ENCODE measurements around the gene TECPR2. TPM values are rescaled to one million over a fixed set of nuclear protein-coding genes. Genes with fewer than 3 reads are reported as not detected.
"Not testable (repeated sequence)": the region's sequence is repeated elsewhere in the genome, so short reads cannot be mapped to it uniquely, and the experiment has no call there.

TECPR2 gene
- total RNA-seq, 1 donor from 2014 or later: 8.6 TPM

DNA sequence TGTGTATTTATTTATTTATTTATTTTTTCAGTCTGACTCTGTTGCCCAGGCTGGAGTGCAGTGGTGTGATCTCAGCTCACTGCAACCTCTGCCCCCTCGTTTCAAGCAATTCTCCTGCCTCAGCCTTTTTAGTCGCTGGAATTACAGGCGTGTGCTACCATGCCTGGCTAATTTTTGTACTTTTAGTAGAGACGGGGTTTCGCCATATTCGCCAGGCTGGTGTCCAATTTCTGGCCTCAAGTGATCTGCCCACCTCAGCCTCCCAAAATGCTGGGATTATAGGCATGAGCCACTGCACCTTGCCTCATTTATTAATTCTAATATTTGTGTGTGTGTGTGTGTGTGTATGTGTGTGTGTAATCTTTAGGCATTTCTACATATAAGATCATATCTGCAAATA lies 33.4 kb upstream of the TECPR2 start:
- FAIRE-seq; DNase-seq (ENCODE audit: low spot score in 2 of 2): not testable (repeated sequence)

DNA sequence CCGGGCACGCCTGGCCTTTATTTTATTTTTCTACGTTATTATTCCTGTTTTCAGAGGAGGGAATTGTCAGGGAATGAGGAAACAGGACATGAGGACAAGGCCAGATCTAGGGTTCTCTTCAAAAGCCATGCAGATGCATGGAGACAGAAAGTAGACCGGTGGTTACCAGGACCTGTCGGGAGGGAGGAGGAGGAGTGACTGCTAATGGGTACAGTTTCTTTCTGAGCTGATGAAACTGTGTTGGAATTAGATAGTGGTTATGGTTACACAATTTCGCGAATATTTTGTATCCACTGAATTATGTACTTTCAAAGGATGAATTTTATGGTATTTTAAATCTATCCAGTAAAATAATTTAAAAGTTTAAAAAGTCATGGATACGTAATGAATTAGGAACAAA lies 31.9 kb upstream of the TECPR2 start:
- DNase-seq (ENCODE audit: low spot score in 2 of 2) (no peak), FAIRE-seq (no peak)

DNA sequence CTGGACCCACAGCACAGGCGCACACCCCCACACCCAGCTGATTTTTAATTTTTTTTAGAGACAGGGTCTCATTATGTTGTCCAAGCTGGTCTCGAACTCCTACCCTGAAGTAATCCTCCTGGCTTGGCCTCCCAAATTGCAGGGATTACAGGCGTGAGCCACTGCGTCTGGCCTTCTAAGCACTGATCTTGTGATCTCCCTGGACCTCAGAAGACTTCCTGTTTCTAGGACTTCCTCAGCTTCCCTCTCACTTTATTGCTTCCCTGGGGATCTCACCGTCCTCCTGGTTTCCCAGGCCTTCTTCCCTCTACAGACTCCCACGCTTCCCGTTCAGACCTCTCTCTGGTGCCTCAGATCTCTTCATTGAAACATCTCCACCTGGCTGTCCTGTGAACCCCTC lies 29.4 kb upstream of the TECPR2 start:
- no peak for DNase-seq (ENCODE audit: low spot score in 2 of 2)
- FAIRE-seq: no peak

DNA sequence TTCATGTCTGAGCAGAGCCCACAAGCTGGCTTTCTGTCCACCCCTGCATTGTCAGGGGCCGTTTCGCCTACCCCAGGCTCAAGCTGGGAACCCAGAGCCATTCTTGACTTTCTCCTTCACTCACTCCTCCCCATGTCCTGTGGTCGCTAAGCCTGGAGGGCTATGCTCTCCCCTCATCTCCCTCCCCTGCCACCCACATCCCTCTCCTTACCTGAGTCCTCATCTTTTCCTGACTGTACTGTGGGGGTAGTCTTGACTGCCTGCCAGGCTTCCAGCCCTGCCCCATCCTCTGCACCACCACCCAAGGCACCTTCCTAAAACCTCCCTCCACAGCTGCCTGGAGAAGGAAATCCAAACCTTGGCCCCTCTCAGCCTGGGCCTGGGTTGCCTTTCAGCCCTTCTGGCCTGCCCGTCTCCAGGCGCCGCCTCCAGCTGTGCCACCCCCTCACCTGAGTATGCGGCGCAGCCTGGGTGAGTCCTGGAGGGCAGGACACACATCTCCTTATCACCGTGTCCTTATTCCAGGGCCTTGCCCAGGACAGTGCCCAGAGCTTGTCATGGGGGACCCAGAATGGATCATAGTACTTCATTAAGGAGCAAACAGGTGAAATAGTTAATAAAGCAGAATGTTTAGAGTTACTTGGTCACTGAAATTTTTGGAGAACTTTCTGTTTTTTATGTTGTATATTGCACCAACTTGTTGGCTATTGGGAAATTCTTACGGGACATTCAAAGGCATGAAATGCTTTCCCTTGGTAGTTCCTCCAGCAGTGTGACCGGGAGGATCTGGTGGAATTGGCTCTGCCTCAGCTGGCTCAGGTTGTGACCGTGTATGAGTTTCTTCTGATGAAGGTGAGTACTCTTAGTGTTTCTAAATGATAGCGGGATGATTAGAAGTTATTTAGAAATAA lies 28.7 kb upstream of the TECPR2 start:
- FAIRE-seq (no peak), DNase-seq (ENCODE audit: low spot score in 2 of 2) (no peak)

DNA sequence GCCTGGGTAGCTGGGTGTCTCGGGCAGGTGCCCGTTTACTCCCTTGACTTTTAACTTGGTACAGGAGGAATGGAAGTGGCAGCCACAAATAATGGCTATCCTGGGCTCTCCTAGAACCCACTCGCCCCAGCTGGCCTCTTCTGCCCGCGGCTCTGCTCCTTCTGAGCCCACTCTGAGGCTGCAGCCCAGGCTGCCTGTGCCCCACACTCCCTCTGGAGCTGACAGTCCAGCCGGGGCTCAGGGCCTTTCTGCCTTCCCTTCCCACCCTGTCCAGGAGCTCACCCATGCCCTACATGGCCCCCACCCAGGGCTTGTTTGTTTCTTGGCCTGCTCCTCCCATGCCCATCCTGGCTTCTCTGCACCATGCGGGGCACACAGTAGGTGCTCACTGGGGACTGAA lies 27.6 kb upstream of the TECPR2 start:
- no peak for FAIRE-seq
- no peak for DNase-seq (ENCODE audit: low spot score in 2 of 2)

DNA sequence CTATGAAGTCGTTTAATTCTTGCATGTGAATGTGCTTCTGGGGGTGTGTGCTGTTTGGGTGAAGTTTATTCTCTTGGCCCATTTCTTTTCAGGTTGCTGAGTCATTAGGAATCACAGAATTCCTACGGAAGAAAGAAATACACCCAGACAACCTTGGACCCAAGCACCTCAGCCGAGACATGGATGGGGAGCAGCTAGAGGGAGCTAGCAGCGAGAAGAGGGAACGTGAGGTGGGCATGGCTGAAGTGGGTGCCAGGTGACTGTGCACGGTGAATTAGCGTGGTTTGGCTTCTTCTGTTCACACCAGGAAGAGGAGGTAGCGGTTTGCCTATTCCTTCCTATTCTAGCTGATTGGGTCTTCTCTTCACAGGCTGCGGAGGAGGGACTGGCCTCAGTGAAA lies 24.0 kb upstream of the TECPR2 start:
- FAIRE-seq: no peak
- no peak for DNase-seq (ENCODE audit: low spot score in 2 of 2)

DNA sequence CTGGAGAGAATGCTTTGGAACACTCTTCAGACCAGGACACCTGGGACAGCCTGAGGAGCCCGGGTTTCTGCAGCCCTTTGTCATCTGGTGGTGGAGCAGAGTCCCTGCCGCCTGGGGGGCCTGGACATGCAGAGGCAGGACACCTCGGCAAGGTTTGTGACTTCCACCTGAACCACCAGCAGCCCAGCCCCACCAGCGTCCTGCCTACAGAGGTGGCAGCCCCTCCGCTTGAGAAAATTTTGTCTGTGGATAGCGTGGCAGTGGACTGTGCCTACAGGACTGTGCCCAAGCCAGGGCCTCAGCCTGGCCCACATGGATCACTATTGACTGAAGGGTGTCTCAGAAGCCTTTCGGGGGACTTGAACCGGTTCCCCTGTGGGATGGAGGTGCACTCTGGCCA lies 21.2 kb upstream of the TECPR2 start:
- FAIRE-seq (no peak), DNase-seq (ENCODE audit: low spot score in 2 of 2) (no peak)

DNA sequence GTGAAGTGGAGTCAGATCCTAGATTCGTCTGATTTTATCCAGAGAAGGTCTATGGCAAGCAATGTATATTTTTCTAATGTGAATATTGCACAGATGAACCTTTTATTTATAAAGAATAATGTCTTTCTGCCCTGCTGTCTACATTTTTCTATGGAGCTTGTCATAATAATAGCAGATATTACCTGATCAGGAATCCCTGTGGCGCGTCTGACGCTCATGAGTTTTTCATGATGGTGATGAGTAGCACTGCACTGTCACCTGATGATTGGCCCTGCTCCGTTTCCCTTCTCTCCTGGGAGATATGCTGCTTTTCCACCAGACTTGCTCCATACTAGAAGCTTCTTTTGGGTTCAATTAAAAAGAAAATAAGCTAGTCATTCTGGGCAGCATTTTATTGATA lies 20.5 kb upstream of the TECPR2 start:
- no peak for DNase-seq (ENCODE audit: low spot score in 2 of 2)
- no peak for FAIRE-seq

DNA sequence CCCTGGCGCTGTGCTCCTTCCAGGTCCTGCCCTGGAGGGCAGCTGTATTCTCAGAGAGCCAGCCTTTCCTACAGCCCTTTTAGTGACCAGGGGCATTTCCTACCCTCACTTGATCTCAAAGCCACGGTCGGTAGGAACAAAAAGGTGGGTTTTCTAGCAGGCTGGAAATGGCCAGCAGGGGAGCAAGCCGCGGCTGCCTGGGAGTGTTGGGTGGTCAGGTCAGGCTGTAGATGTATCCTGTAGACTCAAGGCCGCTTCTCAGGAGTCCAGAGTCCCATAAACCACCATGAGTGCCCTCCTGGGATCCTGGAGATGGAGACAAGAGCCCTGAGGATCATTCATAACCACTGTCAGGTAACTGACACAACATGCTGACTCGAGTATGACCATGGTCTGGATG lies 18.7 kb upstream of the TECPR2 start:
- no peak for FAIRE-seq

DNA sequence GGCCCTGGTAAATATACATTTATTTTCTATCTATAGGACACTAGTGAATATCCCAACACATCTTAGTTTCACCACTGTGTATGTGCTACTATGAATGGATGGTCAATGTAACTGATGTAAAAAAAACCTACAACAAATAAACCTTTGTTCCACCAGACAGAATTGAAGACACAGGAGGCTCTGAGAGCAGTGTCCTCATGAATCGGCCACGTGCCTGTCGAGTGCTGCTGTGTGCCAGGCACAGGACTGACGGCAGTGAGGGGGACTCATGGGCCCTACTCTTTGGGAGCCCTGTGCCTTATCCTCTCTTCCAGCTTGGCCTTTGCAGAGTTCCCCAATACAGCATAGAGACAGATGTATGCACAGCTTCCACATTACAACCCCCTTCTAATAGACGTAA lies 18.3 kb upstream of the TECPR2 start:
- FAIRE-seq (peak; percentile 90), DNase-seq (ENCODE audit: low spot score in 2 of 2) (no peak)

More for the DNA sequence above, 18.7 kb upstream of the TECPR2 start:
- no peak for DNase-seq (ENCODE audit: low spot score in 2 of 2)

DNA sequence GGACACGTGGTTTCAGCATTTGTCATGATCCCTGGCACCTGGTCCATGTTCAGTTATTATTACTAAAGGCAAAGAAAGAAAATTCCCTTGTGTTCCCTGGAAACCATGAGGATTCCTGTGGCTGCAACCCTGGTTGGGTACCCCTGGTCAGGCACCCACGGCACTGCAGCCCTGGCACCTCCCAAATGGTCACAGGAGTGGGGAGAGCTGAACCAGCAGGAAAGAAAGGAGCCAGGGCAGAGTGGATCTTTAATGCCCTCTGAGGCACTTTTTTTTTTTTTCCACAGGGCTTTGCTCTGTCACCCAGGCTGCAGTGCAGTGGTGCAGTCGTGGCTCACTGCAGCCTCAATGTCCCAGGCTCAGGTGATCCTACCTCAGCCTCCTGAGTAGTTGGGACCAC lies 17.5 kb upstream of the TECPR2 start:
- DNase-seq (ENCODE audit: low spot score in 2 of 2) (no peak), FAIRE-seq (no peak)

DNA sequence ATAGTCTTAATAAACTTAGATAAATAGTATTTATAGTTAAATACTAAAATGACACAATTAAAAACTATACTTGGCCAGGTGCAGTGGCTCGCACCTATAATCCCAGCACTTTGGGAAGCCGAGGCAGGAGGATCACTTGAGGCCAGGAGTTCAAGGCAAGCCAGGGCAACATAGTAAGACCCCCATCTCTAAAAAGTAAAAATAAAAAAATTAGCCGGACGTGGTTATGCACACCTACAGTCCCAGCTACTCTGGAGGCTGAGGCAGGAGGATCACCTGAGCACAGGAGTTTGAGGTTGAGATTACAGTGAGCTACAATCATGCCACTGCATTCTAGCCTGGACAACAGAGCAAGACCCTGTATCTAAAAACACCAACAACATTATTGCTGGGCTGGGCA lies 16.1 kb upstream of the TECPR2 start:
- FAIRE-seq (no peak), DNase-seq (ENCODE audit: low spot score in 2 of 2) (no peak)

DNA sequence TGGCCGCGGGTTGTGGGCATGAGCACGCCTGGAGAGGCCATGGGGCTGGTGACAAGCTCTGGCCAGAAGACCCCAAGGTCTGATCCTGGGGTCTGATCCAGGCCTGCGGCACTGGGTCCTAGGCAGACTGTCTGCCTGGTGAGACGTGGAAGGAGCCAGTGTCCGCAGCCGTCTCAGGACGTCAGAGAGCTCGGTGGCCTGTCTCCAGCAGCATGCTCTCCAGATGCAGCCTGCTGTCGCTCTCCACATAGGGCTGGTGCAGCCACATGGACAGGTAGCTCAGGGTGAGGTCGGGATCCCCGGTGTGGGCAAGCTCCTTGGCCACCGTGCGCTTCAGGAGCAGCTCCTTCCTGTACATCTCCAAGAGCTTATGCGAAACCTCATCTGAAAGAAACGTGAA lies 14.4 kb upstream of the TECPR2 start:
- no peak for FAIRE-seq
- no peak for DNase-seq (ENCODE audit: low spot score in 2 of 2)

DNA sequence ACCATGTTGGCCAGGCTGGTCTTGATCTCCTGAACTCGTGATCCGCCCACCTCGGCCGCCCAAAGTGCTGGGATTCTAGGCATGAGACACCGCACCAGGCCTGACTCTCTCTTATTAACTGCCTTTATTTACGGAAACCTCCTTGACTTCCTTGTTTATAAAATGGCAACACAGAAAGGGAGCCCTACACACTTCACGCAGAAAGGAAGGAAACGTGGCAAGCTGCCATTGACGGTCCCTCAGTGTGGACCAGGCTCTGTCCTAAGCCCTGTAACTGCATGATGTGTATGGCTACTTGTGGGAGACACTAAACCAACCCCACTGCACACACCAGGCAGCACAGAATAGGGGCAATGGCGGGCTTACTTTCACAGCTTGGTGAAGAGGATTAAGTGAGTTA lies 11.7 kb upstream of the TECPR2 start:
- FAIRE-seq: no peak
- DNase-seq (ENCODE audit: low spot score in 2 of 2): no peak

DNA sequence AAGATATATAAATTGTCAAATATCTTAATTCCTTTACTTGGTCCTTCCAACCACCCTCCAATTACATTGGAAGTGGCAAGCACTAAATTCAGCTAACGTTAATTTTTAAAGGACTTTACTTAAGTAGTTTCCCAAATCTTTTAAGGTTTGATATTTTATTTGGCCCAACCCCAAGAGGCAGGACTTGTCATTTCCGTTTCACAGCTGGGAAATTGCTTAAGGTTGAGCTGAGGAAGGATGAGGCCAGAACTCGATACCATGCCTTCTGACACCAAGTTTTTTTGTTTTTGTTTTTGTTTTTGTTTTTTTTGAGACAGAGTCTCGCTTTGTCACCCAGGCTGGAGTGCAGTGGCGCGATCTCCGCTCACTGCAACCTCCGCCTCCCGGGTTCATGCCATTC lies 11.1 kb upstream of the TECPR2 start:
- DNase-seq (ENCODE audit: low spot score in 2 of 2); FAIRE-seq: not testable (repeated sequence)

DNA sequence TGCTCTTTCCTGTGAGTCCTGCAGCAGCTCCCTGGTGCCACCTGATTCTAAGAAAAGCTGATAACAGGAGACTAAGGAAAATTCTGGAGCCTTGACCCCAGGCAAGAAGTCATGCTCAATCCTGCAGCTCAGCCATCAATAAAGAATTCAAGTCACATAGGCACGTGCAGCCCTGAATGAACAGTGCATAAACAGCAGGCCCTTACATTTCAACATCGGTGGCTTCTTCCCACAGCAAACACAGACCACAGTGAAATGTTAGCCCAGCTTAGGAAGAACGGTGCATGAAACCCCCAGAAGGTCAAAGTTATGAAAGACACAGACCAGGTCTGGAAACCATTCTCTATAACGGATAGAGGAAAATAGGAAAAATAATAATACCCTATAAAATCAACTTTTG lies 10.5 kb upstream of the TECPR2 start:
- no peak for DNase-seq (ENCODE audit: low spot score in 2 of 2)
- FAIRE-seq: no peak

DNA sequence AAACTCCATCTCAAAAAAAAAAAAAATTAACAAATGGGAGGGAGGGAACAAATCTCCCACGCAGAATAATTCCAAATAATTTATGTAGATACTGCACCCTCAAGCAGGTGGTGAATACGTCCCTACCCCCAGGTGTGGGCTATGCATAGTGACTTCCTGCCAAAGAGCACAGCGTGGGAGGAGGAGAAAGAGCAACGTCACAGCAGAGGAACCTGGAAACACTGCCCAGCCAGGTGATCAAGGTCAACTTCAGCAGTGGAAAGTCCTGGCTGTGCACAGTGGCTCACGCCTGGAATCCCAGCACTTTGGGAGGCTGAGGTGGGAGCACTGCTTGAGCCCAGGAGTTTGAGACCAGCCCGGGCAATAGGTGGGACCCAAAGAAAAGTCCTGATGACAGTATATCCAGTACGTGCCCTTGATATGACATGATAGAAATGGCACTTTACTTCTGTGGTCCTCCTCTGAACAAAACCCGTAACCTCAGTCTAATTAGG lies 9.6 kb upstream of the TECPR2 start:
- DNase-seq (ENCODE audit: low spot score in 2 of 2) (no peak), FAIRE-seq (no peak)

DNA sequence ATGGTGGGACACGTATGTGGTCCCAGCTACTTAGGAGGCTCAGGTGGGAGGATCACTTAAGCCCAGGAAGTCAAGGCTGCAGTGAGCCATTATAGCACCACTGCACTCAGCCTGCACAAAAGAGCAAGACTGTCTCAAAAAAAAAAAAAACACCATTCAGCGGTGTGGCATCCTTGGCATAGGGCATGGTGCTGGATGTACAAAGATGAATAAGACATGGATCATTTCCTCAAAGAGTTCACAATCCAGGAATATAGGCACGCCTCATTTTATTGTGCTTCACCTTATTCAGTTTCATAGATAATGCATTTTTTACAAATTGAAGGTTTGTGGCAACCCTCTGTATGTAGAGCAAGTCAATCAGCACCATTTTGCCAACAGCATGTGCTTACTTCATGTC lies 6.5 kb upstream of the TECPR2 start:
- no peak for FAIRE-seq

DNA sequence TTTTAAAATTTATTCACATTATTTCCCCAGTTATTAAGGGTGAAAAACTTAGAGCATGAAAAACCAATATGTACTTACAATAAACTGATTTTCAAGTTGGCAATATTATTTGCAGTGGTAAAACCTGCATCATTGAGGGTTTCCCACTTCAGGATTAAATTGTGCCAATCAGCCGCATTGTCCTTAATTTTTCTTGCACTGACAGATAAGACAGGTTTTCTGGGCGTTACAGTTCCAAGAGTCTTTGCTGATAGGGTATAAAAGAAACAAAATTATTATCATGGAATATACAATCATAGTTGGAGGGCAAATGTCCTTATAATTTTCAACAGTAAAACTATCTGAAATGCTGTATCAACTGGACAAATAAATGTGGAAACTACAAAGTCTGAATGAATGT lies 3.4 kb upstream of the TECPR2 start:
- DNase-seq (ENCODE audit: low spot score in 2 of 2) (no peak), FAIRE-seq (no peak)

More for the DNA sequence above, 6.5 kb upstream of the TECPR2 start:
- DNase-seq (ENCODE audit: low spot score in 2 of 2): no peak

DNA sequence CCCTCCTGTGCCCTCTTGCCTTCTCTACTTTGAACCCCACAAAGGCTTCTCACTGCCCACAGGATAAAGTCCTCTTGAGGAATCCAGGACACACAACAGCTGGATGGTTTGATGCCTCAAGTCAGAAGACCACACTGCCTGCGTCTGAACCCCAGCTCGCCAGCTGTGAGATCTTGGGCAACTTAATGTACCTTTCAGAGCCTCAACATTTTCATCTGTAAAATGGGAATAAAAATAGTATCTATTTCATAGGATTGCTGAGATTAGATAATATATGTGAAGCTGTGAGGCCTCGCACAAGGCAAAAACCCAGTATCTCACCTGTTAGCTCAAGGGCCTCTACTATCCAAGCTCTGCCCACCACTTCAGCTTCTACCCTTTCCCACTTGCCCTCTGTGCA lies 2.4 kb upstream of the TECPR2 start:
- no peak for FAIRE-seq
- DNase-seq (ENCODE audit: low spot score in 2 of 2): no peak

DNA sequence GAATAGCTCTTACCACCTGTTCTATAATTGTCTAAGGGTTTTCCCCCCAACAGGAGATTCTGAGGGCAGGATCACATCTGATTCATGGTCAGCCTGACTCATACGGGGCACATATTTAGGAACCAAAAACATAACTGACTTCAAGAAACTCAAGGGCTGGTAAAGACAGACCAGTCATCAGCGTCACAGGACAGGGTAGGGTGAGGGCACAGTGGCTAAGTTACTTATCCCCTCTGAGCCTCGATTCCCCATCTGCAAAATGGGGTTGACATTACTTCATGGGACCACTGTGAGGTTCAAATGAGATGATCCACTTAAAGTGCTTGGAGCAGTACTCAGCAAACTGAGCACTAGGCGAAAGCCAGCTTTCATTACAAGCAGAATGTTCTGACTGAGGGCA lies 657 bp upstream of the TECPR2 start:
- DNase-seq (ENCODE audit: low spot score in 2 of 2): peak in 1 of 2 donors; percentile 30
- FAIRE-seq: no peak

DNA sequence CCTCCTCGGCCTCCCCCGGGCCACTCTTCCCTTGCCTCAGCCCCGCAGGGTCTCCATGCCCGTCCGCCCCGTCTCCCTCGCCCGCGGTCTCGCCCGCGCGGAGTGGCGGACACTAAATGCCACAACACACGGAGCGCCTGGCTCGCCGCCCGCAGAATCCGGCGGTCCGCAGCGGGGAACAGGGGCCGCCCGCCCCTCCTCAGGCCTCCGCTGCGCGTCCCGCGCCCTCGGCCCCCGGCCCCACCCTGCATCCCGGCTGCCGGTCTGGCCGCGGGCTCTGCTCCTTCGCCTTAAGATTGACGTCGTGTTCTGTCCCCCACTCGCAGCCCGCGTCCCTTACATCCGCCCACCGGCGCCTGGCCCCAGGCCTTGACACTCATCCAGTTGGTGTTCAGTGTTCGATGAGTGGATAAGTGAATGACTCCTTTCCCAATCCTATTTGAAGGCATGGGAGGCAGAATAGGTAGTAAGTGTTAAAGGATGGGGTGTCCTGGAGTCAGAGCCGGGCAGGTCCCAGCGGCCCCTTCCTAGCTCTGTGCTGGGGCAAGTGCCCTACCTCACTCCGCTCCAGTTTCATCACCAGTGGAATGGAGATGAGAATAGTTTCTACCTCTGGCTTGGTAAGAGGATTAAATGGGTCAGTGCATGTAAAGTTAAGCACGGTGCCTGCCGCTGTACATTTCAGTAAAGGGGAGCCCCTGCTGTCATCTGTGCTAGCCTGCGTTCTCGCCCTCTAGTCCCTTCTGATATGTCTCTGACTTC lies 622 bp downstream of the TECPR2 start:
- FAIRE-seq (no peak), DNase-seq (ENCODE audit: low spot score in 2 of 2) (no peak)
